Body of pancreas (tissue), 4 donors: ENCODE data around the gene SNRNP200. TPM values are rescaled to one million over a fixed set of nuclear protein-coding genes. Genes with fewer than 3 reads are reported as not detected.

Source experiments
- ATAC-seq: fragments of 150-250 bp; one replicate; pipeline ENCODE4 v1.9.1; 2016
- DNase-seq, 4 donors: peaks; one replicate each; pipeline ENCODE4 v3.0.0-alpha.2; 2019
- H3K27ac ChIP-seq, 4 donors: fragments of 200-600 bp; sonication (generic); 1 replicate in 3 of 4; 2 replicates in 1 of 4; pipeline versions ENCODE4 v1.5.1 to v1.6.1; 2016 to 2019; ENCODE audit warnings: mild to moderate bottlenecking in 1 of 4, mixed read lengths in 1 of 4, moderate library complexity in 1 of 4
- H3K27me3 ChIP-seq, 2 donors: fragments of 200-600 bp; sonication (generic); one replicate each; pipeline ENCODE4 v1.6.0; 2016; ENCODE audit warnings: mild to moderate bottlenecking in 1 of 2
- H3K36me3 ChIP-seq, 2 donors: fragments of 200-600 bp; sonication (generic); replicated peaks in 1 of 2; 2 replicates each; pipeline ENCODE4 v1.5.1; 2016; ENCODE audit warnings: low read depth in 2 of 2; ENCODE audit not compliant: insufficient read depth in 1 of 2
- H3K4me1 ChIP-seq: fragments of 200-600 bp; sonication (generic); one replicate; pipeline ENCODE4 v1.6.0; 2016
- H3K4me3 ChIP-seq, 2 donors: fragments of 200-600 bp; sonication (generic); 1 replicate in 1 of 2; 2 replicates in 1 of 2; pipeline ENCODE4 v1.5.1; 2016 to 2019
- H3K9me3 ChIP-seq, 3 donors: fragments of 200-600 bp; sonication (generic); 1 replicate in 2 of 3; 2 replicates in 1 of 3; pipeline ENCODE4 v1.5.1; 2016
- POLR2A ChIP-seq, 3 donors: fragments of 450-650 bp; IDR thresholded peaks; one replicate each; pipeline ENCODE4 v1.6.1; 2016; ENCODE audit warnings: antibody characterized with exemption in 3 of 3, mild to moderate bottlenecking in 2 of 3
- WGBS, 2 donors: methylation state at CpG; one replicate each; pipeline ENCODE4 v1.1.5; 2017; 5-methylcytosine and 5-hydroxymethylcytosine counted together
- intact Hi-C: fragments of 100-400 bp; cut with DNase I; formaldehyde crosslinking; loops from one replicate; pipeline ENCODE4 v1.15.1; 2023
- total RNA-seq, 2 donors: library from RNA; depleted of rRNA; stranded (reverse); fragments of >200 nt; gene quantifications; one replicate each; pipeline ENCODE4 v1.1.0, GENCODE V29; 2016
- TF ChIP-seq, protein P1 (sequence below), 7 experiments: fragments of 450-650 bp in 4 of 7; fragments of 200-600 bp in 3 of 7; sonication (generic) in 3 of 7; IDR thresholded peaks; one replicate each; pipeline ENCODE4 v1.5.1; 2016 to 2019; ENCODE audit warnings: antibody characterized with exemption in 7 of 7

Gene SNRNP200
- total RNA-seq, 2 donors from 2014 or later, result 58.1 to 110 TPM

DNA sequence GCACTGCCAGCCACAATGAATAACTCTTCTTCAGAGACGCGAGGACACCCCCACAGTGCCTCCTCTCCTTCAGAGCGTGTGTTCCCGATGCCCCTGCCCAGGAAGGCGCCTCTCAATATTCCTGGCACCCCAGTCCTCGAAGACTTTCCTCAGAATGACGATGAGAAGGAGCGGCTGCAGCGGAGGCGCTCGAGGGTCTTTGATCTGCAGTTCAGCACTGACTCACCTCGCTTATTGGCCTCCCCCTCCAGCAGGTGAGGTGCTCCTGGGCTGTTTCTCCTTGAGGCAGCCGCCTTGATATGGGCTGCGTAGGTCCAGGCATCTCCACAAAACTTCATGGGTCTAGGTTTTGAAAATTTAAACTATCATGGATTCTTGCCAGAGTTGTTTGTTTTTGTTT lies 36.3 kb upstream of the SNRNP200 start:
- intact Hi-C loops, result no loop called here
- 92 to 93% methylated on average over 14 of the region's 14 CpGs for WGBS, 2 donors

DNA sequence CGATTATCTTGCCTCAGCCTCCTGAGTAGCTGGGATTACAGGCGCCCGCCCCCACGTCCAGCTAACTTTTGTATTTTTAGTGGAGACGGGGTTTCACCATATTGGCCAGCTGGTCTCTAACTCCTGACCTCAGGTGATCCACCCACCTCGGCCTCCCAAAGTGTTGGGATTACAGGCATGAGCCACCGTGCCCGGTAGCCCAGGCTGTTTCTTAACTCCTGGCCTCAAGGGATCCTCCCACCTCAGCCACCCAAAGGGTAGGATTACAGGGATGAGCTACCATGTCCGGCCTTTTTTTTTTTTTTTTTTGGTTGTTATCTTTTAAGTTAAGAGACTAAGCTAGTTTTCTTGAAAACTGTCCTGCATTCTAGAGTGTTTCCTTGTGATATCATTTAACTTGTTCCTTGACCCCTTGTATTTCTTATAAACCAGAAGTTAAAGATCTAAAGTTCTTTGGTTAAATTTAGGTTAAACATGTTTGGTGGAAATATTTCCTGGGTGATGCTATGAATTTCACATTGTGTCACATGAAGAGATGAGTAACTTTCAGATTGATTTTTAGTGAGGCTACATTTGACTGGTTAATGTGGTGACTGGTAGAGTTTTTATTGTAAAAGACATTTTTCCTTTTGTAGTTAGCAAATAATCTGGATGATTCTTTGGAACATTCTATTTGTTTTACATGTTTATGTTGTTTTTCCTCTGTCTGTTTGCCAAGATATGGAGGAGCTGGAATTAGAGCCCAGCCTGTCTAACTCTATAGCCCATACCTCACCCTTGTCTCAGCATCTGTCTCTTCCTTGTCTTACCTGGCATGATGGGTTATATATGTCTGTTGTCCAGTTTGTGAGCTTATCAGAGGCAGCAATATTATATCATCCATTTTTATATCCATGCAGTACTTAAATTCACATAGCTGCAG lies 35.4 kb upstream of the SNRNP200 start:
- no peak for TF ChIP-seq POLR2A (IDR thresholded peaks at IDR 0.05)
- TF ChIP-seq, protein P1, sequence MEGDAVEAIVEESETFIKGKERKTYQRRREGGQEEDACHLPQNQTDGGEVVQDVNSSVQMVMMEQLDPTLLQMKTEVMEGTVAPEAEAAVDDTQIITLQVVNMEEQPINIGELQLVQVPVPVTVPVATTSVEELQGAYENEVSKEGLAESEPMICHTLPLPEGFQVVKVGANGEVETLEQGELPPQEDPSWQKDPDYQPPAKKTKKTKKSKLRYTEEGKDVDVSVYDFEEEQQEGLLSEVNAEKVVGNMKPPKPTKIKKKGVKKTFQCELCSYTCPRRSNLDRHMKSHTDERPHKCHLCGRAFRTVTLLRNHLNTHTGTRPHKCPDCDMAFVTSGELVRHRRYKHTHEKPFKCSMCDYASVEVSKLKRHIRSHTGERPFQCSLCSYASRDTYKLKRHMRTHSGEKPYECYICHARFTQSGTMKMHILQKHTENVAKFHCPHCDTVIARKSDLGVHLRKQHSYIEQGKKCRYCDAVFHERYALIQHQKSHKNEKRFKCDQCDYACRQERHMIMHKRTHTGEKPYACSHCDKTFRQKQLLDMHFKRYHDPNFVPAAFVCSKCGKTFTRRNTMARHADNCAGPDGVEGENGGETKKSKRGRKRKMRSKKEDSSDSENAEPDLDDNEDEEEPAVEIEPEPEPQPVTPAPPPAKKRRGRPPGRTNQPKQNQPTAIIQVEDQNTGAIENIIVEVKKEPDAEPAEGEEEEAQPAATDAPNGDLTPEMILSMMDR (IDR thresholded peaks at IDR 0.05), result no peak
- ATAC-seq (no peak), DNase-seq (no peak)
- H3K36me3 ChIP-seq, result no peaks in the 10 kb centered on the region
- H3K27me3 ChIP-seq, result no peaks in the 10 kb centered on the region
- no peaks in the 10 kb centered on the region for H3K9me3 ChIP-seq
- 86 to 91% methylated on average over 9 of the region's 9 CpGs for WGBS, 2 donors
- no peak overlapping the region for H3K4me3 ChIP-seq
- no peak overlapping the region for H3K27ac ChIP-seq
- intact Hi-C loops, result no loop called here
- H3K4me1 ChIP-seq, result peaks cover 5% of the 10 kb centered on the region

More for the DNA sequence above, 36.3 kb upstream of the SNRNP200 start:
- DNase-seq, result no peak
- no peak overlapping the region for H3K4me3 ChIP-seq
- H3K27ac ChIP-seq, result no peak overlapping the region
- H3K4me1 ChIP-seq, result no peaks in the 10 kb centered on the region
- TF ChIP-seq POLR2A (IDR thresholded peaks at IDR 0.05), result no peak
- TF ChIP-seq, protein P1 (IDR thresholded peaks at IDR 0.05), result no peak
- no peaks in the 10 kb centered on the region for H3K36me3 ChIP-seq
- no peak for ATAC-seq
- H3K9me3 ChIP-seq, result no peaks in the 10 kb centered on the region
- no peaks in the 10 kb centered on the region for H3K27me3 ChIP-seq

DNA sequence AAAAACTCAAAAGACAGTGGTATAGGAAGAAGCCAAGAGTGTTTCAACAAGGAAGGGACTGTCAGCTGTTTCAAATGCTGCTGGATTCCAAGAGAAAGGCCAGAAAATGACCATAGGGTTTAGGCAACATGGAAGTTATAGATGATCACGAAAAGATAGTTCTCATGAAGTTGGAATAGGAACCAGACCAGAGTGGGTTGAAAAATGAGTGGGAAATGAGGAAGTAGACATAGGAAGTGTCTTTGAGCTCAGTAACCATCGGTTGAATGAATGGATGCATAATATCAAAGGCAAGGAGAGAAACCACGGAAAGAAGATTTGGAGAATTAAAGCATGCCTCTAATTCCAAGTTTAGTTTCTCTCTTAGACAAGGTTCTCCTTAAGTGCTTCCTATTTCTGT lies 31.5 kb upstream of the SNRNP200 start:
- intact Hi-C loops, result no loop called here
- TF ChIP-seq, protein P1 (IDR thresholded peaks at IDR 0.05), result no peak
- no peak for TF ChIP-seq POLR2A (IDR thresholded peaks at IDR 0.05)
- no peak for ATAC-seq

DNA sequence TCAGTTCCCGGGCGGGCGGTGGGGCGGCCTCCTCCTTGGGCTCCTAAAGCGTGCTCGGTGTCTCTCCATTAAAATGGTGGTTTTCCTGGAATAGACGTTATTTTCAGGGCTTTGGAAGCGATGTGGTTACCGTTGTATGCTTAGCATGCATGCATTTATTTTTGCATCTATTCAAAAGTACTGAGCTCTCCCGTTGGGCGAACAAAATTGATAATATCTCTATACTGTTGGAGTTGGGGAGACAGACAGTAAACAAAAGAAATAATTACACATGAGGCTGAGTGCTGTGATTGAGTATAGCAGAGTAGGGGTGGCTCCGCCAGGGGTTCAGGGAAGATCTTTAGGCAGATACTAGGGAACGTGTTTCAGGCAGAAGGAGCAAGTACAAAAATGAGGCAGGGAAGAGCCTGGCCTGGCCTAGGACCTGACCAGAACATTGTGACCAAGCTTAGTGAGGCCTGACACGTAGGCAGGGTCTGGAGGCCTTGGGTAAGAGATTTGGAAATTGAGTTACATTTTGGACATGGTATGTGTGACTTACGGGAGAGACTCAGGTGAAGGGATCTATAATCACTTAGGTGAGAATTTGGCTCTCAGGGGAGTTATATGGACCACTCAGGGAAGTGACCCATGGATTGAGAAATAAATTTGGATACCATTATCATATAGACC lies 30.9 kb upstream of the SNRNP200 start:
- no peaks in the 10 kb centered on the region for H3K27me3 ChIP-seq
- no peaks in the 10 kb centered on the region for H3K9me3 ChIP-seq
- H3K36me3 ChIP-seq, result no peaks in the 10 kb centered on the region
- H3K4me1 ChIP-seq, result peaks cover 12% of the 10 kb centered on the region
- 20 to 23% methylated on average over 14 to 15 of the region's 15 CpGs for WGBS, 2 donors
- ATAC-seq (no peak), DNase-seq (no peak)
- TF ChIP-seq, protein P1 (IDR thresholded peaks at IDR 0.05), result no peak
- TF ChIP-seq POLR2A (IDR thresholded peaks at IDR 0.05), result peak in 1 of 3 donors; percentile 25
- peak overlapping the region in 3 of 4 donors; percentile 81 to 93 (median 90) for H3K27ac ChIP-seq
- intact Hi-C loops, result no loop called here
- peak overlapping the region; percentile 6 to 46 for H3K4me3 ChIP-seq

More for the DNA sequence above, 31.5 kb upstream of the SNRNP200 start:
- Histone ChIP-seq H3K4me1 (peaks cover 12% of the 10 kb centered on the region), H3K4me3 (no peak overlapping the region), H3K9me3 (no peaks in the 10 kb centered on the region), H3K27ac (no peak overlapping the region), H3K27me3 (no peaks in the 10 kb centered on the region), H3K36me3 (no peaks in the 10 kb centered on the region)
- 77 to 91% methylated on average over 3 of the region's 3 CpGs for WGBS, 2 donors
- DNase-seq, result no peak
